WERI-Rb-1 (cell line): Measurements from ENCODE around the gene TPSB2.

Experiments
- DNase-seq: peaks from one replicate; pipeline ENCODE4 v3.0.0-alpha.2; 2020
- H3K27ac ChIP-seq: fragments of 250-450 bp; sonication (Bioruptor Pico); 2 replicates; pipeline ENCODE4 v1.5.1; 2020; ENCODE audit warnings: mild to moderate bottlenecking, moderate library complexity
- H3K27me3 ChIP-seq: fragments of 250-450 bp; sonication (Bioruptor Pico); 2 replicates; pipeline ENCODE4 v1.5.1; 2021; ENCODE audit warnings: mild to moderate bottlenecking, low read depth, moderate library complexity; ENCODE audit not compliant: insufficient read depth, severe bottlenecking
- H3K36me3 ChIP-seq: fragments of 250-450 bp; sonication (Bioruptor Pico); 2 replicates; pipeline ENCODE4 v1.5.1; 2020; ENCODE audit warnings: mild to moderate bottlenecking, moderate library complexity
- H3K4me3 ChIP-seq: 2 replicates; pipeline ENCODE4 v1.5.1; 2011; ENCODE audit warnings: low read depth, mild to moderate bottlenecking, control low read depth, low read length
- H3K9me3 ChIP-seq: fragments of 250-450 bp; sonication (Bioruptor Pico); 2 replicates; pipeline ENCODE4 v1.5.1; 2021; ENCODE audit warnings: mild to moderate bottlenecking, moderate library complexity; ENCODE audit not compliant: severe bottlenecking
- TF ChIP-seq, protein P1 (sequence below): IDR thresholded peaks from 2 replicates; pipeline ENCODE4 v1.5.1; 2011; ENCODE audit warnings: low read depth, mild to moderate bottlenecking, control low read depth, inconsistent platforms, low read length

The TPSB2 gene

DNA sequence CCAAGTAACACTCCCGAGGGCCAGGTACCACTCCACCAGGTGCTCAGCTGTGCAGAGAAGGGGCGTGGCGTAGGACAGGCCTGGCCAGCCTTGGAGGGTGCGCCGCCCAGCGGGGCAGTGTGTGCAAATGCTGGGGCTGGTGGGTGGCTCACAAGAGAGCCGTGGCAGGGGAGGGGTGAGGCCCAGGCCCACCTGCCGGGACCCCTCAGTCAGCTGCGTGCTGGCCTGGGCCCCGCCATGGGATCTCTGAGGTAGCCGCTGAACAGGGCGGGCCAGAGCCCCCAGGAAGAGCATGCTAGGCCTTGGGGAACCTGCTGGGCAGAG lies 13.7 kb downstream of the TPSB2 start:
- Histone ChIP-seq H3K4me3 (no peak overlapping the region), H3K9me3 (no peaks in the 10 kb centered on the region), H3K36me3 (peaks cover 93% of the 10 kb centered on the region), H3K27me3 (no peaks in the 10 kb centered on the region), H3K27ac (peak overlapping the region; percentile 34)
- TF ChIP-seq, protein P1, sequence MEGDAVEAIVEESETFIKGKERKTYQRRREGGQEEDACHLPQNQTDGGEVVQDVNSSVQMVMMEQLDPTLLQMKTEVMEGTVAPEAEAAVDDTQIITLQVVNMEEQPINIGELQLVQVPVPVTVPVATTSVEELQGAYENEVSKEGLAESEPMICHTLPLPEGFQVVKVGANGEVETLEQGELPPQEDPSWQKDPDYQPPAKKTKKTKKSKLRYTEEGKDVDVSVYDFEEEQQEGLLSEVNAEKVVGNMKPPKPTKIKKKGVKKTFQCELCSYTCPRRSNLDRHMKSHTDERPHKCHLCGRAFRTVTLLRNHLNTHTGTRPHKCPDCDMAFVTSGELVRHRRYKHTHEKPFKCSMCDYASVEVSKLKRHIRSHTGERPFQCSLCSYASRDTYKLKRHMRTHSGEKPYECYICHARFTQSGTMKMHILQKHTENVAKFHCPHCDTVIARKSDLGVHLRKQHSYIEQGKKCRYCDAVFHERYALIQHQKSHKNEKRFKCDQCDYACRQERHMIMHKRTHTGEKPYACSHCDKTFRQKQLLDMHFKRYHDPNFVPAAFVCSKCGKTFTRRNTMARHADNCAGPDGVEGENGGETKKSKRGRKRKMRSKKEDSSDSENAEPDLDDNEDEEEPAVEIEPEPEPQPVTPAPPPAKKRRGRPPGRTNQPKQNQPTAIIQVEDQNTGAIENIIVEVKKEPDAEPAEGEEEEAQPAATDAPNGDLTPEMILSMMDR = no peak
- DNase-seq = no peak

DNA sequence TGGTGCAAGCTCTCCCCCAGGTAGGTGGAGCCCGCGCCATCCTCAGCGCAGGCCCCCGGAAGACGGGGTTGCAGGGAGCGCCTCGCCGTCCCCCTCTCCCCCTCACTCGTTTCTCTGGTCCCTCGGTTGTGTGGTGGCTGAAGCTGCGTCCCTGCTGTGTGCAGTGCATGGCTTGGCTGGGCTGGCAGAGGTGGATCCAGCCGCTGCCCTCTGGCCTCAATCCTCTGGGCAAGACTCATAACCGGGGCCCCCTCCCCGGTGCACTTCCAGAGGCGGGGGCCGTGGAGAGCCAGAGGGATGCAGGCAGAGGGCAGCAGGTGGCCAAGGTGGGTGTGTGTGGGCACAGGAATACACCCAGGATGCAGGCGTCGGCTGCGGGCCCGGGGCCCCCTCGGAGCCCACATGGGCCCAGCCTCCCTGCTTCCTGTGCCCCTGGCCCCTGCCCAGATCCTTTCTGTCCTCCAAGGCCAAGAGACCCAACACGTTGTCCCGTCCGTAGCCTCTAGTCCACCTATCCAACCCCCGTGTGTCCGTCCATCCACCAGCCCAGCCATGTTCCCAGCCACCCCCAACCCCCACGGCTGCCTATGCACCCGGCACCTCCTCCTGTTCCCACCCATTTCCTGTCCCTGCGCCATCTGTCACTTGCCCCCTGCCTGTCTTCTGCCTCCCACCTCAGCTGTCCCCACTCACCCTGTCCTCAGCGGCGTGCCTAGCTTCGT lies 14.2 kb downstream of the TPSB2 start:
- Histone ChIP-seq H3K4me3 (no peak overlapping the region), H3K36me3 (peaks cover 93% of the 10 kb centered on the region), H3K27me3 (no peaks in the 10 kb centered on the region), H3K9me3 (no peaks in the 10 kb centered on the region), H3K27ac (peak overlapping the region; percentile 40)
- TF ChIP-seq, protein P1 = no peak
- DNase-seq = peak; percentile 72

DNA sequence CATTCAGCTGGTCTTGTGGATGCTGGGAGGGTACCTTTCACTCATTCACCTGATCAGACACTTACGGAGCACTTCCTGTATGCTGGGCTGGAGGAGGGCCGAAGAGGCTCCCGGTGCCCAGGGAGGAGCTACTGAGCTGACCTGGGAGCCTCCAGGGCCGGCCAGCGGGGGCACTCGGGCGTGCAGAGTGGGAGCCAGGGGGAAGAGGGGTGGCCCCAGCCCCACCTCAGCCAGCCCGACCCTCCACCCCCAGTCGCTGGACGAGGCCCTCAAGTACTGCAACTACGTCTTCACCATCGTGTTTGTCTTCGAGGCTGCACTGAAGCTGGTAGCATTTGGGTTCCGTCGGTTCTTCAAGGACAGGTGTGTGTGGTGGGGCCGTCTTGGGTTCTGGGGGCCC lies 15.3 kb downstream of the TPSB2 start:
- no peak for DNase-seq
- Histone ChIP-seq H3K27me3 (no peaks in the 10 kb centered on the region), H3K27ac (no peak overlapping the region), H3K9me3 (no peaks in the 10 kb centered on the region), H3K36me3 (peaks cover 86% of the 10 kb centered on the region), H3K4me3 (no peak overlapping the region)
- TF ChIP-seq, protein P1 = no peak

DNA sequence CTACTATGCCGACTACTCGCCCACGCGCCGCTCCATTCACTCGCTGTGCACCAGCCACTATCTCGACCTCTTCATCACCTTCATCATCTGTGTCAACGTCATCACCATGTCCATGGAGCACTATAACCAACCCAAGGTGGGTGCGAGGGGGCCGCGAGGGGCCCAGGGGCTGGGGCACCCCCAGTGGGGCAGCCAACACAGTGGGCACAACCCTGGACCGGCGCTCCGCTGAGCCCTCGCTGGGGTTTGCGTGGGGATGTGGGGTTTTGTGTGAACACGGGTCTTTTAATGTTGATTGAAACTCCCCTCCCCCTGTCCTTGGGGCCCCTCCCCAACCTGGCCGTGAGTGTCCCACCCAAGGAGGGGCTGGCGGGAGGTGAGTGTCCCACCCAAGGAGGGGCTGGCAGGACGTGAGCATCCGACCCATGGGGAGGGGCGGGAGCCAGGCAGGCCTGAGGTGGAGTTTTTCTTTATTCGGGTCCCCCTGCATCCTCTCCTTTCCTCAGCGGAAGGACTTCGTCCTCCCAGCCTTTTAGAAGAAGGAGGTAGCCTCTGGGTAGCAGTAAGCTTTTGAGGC lies 16.1 kb downstream of the TPSB2 start:
- H3K36me3 ChIP-seq = peaks cover 86% of the 10 kb centered on the region

DNA sequence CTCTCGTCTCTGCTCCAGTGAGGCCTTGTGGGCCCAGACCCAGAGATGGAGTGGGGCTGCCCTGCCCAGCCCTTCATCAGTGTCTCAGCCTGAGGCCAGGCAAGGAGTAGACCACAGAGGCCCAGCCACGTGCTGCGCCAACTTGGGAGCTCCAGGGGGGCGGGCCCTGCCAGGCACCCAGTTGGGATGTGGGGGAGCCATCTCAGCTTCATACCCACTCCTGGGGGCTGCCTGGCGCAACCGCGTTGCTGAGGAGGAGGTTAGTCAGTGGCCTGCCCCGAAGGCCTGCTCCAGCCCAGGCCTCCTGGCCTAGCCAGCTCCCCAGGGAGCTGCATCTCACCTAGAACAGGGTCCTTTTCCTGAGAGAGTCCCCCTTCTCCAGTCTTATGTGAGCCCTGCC lies 16.8 kb downstream of the TPSB2 start:
- Histone ChIP-seq H3K9me3 (no peaks in the 10 kb centered on the region), H3K27ac (no peak overlapping the region), H3K4me3 (no peak overlapping the region), H3K36me3 (peaks cover 89% of the 10 kb centered on the region), H3K27me3 (no peaks in the 10 kb centered on the region)
- DNase-seq = no peak
- TF ChIP-seq, protein P1 = no peak

More for the DNA sequence above, 16.1 kb downstream of the TPSB2 start:
- Histone ChIP-seq H3K27me3 (no peaks in the 10 kb centered on the region), H3K4me3 (no peak overlapping the region), H3K27ac (no peak overlapping the region), H3K9me3 (no peaks in the 10 kb centered on the region)
- TF ChIP-seq, protein P1 = no peak
- DNase-seq = no peak

DNA sequence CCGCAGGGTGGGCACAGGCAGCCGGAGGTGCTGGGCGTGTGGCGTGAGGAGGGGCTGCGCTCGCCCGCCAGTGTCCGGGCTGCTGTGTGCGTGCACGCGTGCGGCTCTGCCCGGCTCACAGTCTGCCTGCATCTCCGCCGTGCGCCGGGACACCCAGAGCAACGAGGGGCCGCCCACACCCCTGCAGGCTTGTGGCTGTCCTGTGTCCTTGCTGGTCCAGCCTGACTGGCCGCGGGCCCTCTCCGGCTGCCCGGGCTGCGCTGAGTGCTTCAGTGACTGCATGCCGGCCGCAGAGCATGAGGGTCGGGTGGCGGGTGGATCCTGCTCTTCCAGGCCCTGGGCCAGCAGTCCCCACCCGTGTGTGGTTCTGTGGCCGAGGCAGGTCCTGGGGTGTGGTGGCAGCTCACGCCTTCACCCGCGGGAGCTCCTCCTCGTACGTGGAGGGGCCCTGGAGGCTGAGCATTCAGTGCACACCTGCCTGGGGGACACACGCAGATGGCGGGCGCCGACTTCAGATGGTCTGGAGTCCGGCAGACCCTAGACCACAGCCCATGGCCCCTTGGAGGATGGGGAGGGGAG lies 17.3 kb downstream of the TPSB2 start:
- no peaks in the 10 kb centered on the region for H3K27me3 ChIP-seq
- H3K9me3 ChIP-seq = no peaks in the 10 kb centered on the region
- no peak overlapping the region for H3K27ac ChIP-seq
- H3K36me3 ChIP-seq = peaks cover 89% of the 10 kb centered on the region
- no peak for DNase-seq
- no peak overlapping the region for H3K4me3 ChIP-seq
- TF ChIP-seq, protein P1 = no peak
